ENCODE measurements around the gene ARID4B.

The ARID4B gene

DNA sequence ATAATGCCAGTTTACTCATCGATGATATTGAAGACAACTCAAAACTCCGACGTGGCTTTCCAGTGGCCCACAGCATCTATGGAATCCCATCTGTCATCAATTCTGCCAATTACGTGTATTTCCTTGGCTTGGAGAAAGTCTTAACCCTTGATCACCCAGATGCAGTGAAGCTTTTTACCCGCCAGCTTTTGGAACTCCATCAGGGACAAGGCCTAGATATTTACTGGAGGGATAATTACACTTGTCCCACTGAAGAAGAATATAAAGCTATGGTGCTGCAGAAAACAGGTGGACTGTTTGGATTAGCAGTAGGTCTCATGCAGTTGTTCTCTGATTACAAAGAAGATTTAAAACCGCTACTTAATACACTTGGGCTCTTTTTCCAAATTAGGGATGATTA is 14.1 kb upstream of the ARID4B start:
- no peak overlapping the region for H3K27ac Mint-ChIP-seq

DNA sequence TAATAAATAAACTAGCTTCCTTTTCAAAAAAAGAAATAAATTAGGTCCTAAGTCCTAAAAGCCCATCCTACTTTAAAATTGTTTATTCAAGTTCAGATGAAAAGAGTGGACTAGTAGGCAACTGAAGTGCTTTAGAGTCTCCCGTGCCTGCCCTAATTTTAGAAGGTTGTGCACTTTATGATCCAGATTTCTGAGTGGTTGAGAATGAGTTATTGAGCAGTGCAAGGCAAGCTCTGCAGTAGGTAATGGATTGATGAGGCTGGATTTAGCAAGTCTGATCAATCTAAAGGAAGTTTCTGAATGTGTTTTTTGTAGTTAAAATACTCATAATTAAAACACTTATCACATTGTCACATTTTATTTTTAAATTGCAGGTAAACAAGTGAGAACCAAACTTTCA is 13.4 kb upstream of the ARID4B start:
- H3K9me3 Mint-ChIP-seq, result no peaks in the 10 kb centered on the region

More for the DNA sequence above, 14.1 kb upstream of the ARID4B start:
- H3K4me3 Mint-ChIP-seq, result no peak overlapping the region
- H3K36me3 Mint-ChIP-seq, result peaks cover 11% of the 10 kb centered on the region
- peaks cover 24% of the 10 kb centered on the region for H3K4me1 Mint-ChIP-seq
- H3K27me3 Mint-ChIP-seq, result no peaks in the 10 kb centered on the region
- H3K9me3 Mint-ChIP-seq, result no peaks in the 10 kb centered on the region

DNA sequence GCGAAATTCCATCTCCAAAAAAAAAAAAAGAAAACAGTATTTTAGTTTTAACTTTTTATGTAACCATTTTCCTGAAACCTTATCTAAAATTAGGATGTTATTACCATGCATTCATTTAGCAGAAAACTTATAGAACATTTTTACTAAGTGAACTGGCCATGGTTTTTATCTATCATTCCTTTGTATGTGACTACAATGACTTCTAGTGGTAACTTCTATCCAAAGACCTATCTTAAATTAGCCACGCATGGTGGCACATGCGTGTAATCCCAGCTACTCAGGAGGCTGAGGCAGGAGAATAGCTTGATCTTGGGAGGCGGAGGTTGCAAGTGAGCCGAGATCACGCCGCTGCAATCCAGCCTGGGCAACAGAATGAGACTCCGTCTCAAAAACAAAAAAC is 11.8 kb upstream of the ARID4B start:
- Mint-ChIP-seq H3K4me3 (no peak overlapping the region), H3K27ac (no peak overlapping the region), H3K4me1 (peaks cover 31% of the 10 kb centered on the region), H3K36me3 (peaks cover 5% of the 10 kb centered on the region), H3K27me3 (no peaks in the 10 kb centered on the region), H3K9me3 (no peaks in the 10 kb centered on the region)

More for the DNA sequence above, 13.4 kb upstream of the ARID4B start:
- Mint-ChIP-seq H3K4me3 (no peak overlapping the region), H3K27me3 (no peaks in the 10 kb centered on the region), H3K36me3 (peaks cover 14% of the 10 kb centered on the region), H3K27ac (peak overlapping the region; percentile 65), H3K4me1 (peaks cover 29% of the 10 kb centered on the region)

- peak overlapping the region; percentile 53 for H3K4me3 Mint-ChIP-seq
- peaks cover 34% of the 10 kb centered on the region for H3K4me1 Mint-ChIP-seq
- no peaks in the 10 kb centered on the region for H3K27me3 Mint-ChIP-seq
- H3K27ac Mint-ChIP-seq, result peak overlapping the region; percentile 74
- no peaks in the 10 kb centered on the region for H3K9me3 Mint-ChIP-seq
- peaks cover 2% of the 10 kb centered on the region for H3K36me3 Mint-ChIP-seq
Observed at GRCh38 chr1:235336903-235337302, 8.9 kb upstream of the ARID4B start.

DNA sequence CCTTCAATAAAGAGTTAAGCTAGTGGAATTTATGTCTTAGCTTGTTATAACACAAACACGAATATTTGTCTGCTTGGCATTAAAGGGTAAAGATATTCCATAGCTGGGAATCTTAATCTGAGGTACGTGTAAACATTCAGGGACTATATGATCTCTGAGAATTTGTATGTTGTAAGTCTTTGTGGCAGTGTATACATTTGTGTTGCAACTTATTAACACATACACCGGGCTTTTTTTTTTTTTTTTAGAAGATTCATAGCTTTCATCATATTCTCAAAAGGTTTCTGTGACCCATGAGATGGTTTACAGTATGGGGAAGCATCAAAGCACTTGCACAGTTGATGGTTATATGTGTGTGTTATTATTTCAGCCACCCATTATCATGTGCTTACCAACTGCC is 3.4 kb upstream of the ARID4B start:
- H3K36me3 Mint-ChIP-seq, result peaks cover 6% of the 10 kb centered on the region
- H3K27ac Mint-ChIP-seq, result peak overlapping the region; percentile 91
- no peaks in the 10 kb centered on the region for H3K9me3 Mint-ChIP-seq
- no peak overlapping the region for H3K4me3 Mint-ChIP-seq
- H3K27me3 Mint-ChIP-seq, result no peaks in the 10 kb centered on the region
- H3K4me1 Mint-ChIP-seq, result peaks cover 22% of the 10 kb centered on the region

DNA sequence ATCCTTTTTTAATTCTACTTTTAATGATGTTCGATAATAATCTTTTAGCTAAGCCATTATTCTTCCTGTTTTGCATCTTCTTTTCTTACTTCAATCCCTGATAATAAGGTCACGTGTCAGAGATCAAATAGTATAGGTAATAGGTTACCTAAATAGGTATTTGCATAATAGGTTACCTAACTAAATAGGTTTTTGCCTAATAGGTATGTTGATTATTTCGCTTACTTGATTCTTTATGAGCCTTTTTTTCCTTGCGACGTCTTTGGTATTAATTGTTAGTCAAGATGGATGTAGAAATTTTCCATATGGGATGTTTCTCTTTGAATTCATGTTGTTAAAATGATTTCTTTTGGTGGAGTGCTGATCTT is 2.9 kb upstream of the ARID4B start:
- H3K27me3 Mint-ChIP-seq, result no peaks in the 10 kb centered on the region
- no peak overlapping the region for H3K4me3 Mint-ChIP-seq
- H3K4me1 Mint-ChIP-seq, result peaks cover 24% of the 10 kb centered on the region
- peak overlapping the region; percentile 91 for H3K27ac Mint-ChIP-seq
- H3K36me3 Mint-ChIP-seq, result peaks cover 8% of the 10 kb centered on the region
- no peaks in the 10 kb centered on the region for H3K9me3 Mint-ChIP-seq

- peaks cover 8% of the 10 kb centered on the region for H3K36me3 Mint-ChIP-seq
- peaks cover 30% of the 10 kb centered on the region for H3K4me1 Mint-ChIP-seq
- no peak overlapping the region for H3K27ac Mint-ChIP-seq
- no peaks in the 10 kb centered on the region for H3K9me3 Mint-ChIP-seq
- H3K4me3 Mint-ChIP-seq, result no peak overlapping the region
- H3K27me3 Mint-ChIP-seq, result no peaks in the 10 kb centered on the region
Observed at GRCh38 chr1:235329139-235329902, 1.3 kb upstream of the ARID4B start.

DNA sequence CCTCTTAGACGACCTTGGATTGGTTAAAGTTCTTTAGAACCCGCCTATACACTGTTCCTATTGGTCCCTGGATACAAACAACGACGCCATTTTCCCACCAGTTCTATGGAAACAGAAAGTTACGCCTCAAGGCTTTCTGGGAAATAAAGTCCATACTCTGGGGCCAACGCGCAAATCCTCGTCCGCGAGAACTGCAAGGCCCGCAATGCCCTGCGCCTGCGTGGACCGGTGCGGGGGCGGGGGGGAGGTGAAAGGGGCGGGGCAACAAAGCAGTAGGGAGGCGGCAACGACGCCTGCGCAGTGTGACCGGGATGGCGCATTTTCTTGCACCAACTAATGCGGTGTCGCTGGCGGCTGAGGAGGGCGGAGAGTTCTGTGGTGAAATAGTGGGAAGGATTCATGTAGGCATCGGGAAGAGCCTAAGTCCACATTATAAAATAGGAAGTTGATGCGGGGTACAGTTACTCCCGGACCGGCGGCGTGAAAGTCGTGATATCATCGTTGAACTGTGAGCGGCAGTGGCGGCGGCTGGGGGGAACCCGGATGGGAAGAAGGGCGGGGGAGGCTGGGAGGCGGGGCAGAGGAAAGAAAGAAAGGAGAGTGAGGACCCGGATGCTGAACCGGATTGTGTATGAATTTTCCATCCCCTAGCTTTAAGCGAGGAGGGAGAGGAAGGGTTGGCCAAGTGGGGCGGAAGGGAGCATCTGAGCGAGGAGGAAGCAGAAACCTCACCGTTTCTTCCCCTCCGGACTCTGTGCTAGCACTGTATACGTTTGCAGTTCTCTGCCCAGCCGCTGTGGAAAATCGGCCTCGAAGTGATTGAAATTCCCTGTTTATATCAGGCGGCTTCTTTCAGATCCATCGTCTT is 526 bp upstream of the ARID4B start, which contains the start of gene GGPS1:
GGPS1 (plus strand) TSS at position 300 of the 868 bp plus-strand sequence. CDS start 6,695 bp downstream, outside the sequence.
- Mint-ChIP-seq H3K9me3 (no peaks in the 10 kb centered on the region), H3K36me3 (peaks cover 8% of the 10 kb centered on the region), H3K27ac (no peak within 1 kb of the TSS), H3K4me3 (no peak within 1 kb of the TSS), H3K27me3 (no peaks in the 10 kb centered on the region), H3K4me1 (peaks cover 28% of the 10 kb centered on the region)

GRCh38 chr1:235326719-235327558 is 1.0 kb downstream of the ARID4B start:
- Mint-ChIP-seq H3K27me3 (no peaks in the 10 kb centered on the region), H3K27ac (peak overlapping the region; percentile 96), H3K4me1 (peaks cover 40% of the 10 kb centered on the region), H3K36me3 (peaks cover 11% of the 10 kb centered on the region), H3K4me3 (peak overlapping the region; percentile 99), H3K9me3 (no peaks in the 10 kb centered on the region)

DNA sequence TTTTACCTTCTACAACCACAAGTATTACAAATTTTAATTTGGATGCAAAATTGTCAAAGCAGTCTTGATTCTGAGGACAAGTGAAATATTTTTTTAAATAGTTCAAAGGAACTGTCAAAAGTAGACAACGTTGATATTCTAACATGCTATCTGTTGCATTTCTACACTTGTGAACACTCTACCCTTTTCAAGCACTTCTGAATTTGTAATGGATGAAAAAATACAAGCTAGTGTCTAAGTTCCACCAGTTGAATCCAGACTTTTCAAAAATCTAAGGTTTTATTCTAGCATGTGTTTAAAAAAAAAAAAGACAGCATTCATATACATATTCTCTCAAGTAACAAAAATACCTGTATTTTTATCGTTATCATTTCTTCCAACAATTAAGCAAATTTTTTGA is 2.1 kb downstream of the ARID4B start:
- Mint-ChIP-seq H3K9me3 (no peaks in the 10 kb centered on the region), H3K4me1 (peaks cover 51% of the 10 kb centered on the region), H3K36me3 (peaks cover 11% of the 10 kb centered on the region), H3K27me3 (no peaks in the 10 kb centered on the region), H3K4me3 (peak overlapping the region; percentile 99), H3K27ac (peak overlapping the region; percentile 92)

GRCh38 chr1:235325139-235325538 is 2.8 kb downstream of the ARID4B start:
- Mint-ChIP-seq H3K9me3 (no peaks in the 10 kb centered on the region), H3K27me3 (no peaks in the 10 kb centered on the region), H3K27ac (peak overlapping the region; percentile 92), H3K4me3 (peak overlapping the region; percentile 99), H3K36me3 (peaks cover 18% of the 10 kb centered on the region), H3K4me1 (peaks cover 58% of the 10 kb centered on the region)

GRCh38 chr1:235324296-235324695 is 3.7 kb downstream of the ARID4B start:
- Mint-ChIP-seq H3K4me3 (peak overlapping the region; percentile 77), H3K27ac (peak overlapping the region; percentile 89), H3K9me3 (no peaks in the 10 kb centered on the region), H3K36me3 (peaks cover 18% of the 10 kb centered on the region), H3K27me3 (no peaks in the 10 kb centered on the region), H3K4me1 (peaks cover 64% of the 10 kb centered on the region)

DNA sequence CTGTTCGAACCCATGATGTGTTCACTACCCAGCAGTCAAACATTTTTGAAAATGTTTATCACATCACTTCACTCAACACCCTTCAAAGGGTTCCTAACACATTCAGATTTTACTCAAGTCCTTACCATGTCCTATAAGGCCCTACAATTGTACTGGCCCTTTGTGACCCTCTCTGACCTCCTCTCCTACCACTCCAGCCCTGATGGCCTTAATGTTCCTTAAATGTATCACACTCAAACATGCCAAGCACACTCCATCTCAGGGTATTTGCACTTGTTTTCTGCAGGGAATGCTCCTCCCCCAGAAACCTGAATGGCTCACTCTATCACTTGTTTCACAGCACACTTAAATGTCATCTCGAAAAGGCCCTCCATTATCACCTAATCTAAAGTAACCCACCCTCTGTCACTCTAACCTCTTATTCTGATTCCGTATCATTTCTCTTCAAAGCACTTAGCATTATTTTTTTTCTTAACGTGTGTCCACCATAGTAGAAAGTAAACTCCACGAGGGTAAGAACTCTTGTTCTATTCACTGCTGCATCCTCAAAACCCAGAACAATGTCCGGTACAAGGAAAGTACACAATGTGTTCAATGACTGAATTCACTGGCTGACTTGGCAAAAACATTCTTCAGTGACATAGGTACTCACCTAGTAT is 7.3 kb downstream of the ARID4B start:
- Mint-ChIP-seq H3K27me3 (no peaks in the 10 kb centered on the region), H3K9me3 (no peaks in the 10 kb centered on the region), H3K4me3 (peak overlapping the region; percentile 15), H3K36me3 (peaks cover 18% of the 10 kb centered on the region), H3K27ac (peak overlapping the region; percentile 88), H3K4me1 (peaks cover 78% of the 10 kb centered on the region)

GRCh38 chr1:235319255-235319654 is 8.7 kb downstream of the ARID4B start:
- Mint-ChIP-seq H3K4me1 (peaks cover 79% of the 10 kb centered on the region), H3K36me3 (peaks cover 18% of the 10 kb centered on the region), H3K9me3 (no peaks in the 10 kb centered on the region), H3K27ac (peak overlapping the region; percentile 48), H3K4me3 (peak overlapping the region; percentile 34), H3K27me3 (no peaks in the 10 kb centered on the region)

GRCh38 chr1:235317168-235317567 is 10.8 kb downstream of the ARID4B start:
- Mint-ChIP-seq H3K27ac (peak overlapping the region; percentile 87), H3K4me3 (peak overlapping the region; percentile 74), H3K4me1 (peaks cover 84% of the 10 kb centered on the region), H3K36me3 (peaks cover 16% of the 10 kb centered on the region), H3K27me3 (no peaks in the 10 kb centered on the region), H3K9me3 (no peaks in the 10 kb centered on the region)

Data from activated naive CD4-positive, alpha-beta T cell treated with anti-CD3 and anti-CD28 coated beads, Interleukin-2, amount 50 U/mL, for 24 hours (primary cell).